Right lobe of liver (tissue), 6 donors: Measurements from ENCODE around the gene TTLL5. TPM values are rescaled to one million over a fixed set of nuclear protein-coding genes. Genes with fewer than 3 reads are reported as not detected.

Source experiments
- ATAC-seq, 4 donors: fragments of 200-7000 bp; cut with Tn5 transposase; one replicate each; pipeline ENCODE4 v1.9.1; 2020; ENCODE audit warnings: mild to moderate bottlenecking in 4 of 4, moderate library complexity in 4 of 4
- DNase-seq, 3 donors: peaks; one replicate each; pipeline ENCODE4 v3.0.0-alpha.2; 2020
- H3K27ac ChIP-seq, 3 donors: fragments of 200-600 bp; one replicate each; pipeline ENCODE4 v1.8.0; 2022
- H3K27me3 ChIP-seq, 2 donors: fragments of 200-600 bp; one replicate each; pipeline ENCODE4 v1.8.0; 2022
- H3K36me3 ChIP-seq, 4 donors: fragments of 200-600 bp; sonication (generic) in 1 of 4; one replicate each; pipeline versions ENCODE4 v1.5.1 to v1.8.0; 2017 to 2022; ENCODE audit warnings: control low read depth in 1 of 4
- H3K4me1 ChIP-seq, 4 donors: fragments of 200-600 bp; sonication (generic) in 1 of 4; one replicate each; pipeline versions ENCODE4 v1.5.1 to v1.8.0; 2017 to 2022; ENCODE audit warnings: control low read depth in 1 of 4
- H3K4me3 ChIP-seq, 3 donors: fragments of 200-600 bp; one replicate each; pipeline ENCODE4 v1.8.0; 2022
- H3K9me3 ChIP-seq, 4 donors: fragments of 200-600 bp; sonication (generic) in 1 of 4; one replicate each; pipeline versions ENCODE4 v1.5.1 to v1.8.0; 2017 to 2022; ENCODE audit warnings: control low read depth in 1 of 4
- CTCF ChIP-seq, 4 donors: fragments of 200-600 bp in 3 of 4; fragments of 450-650 bp in 1 of 4; IDR thresholded peaks; one replicate each; pipeline versions ENCODE4 v1.5.1 to v1.8.0; 2016 to 2022; ENCODE audit warnings: antibody characterized with exemption in 4 of 4, mild to moderate bottlenecking in 2 of 4
- POLR2A ChIP-seq: fragments of 450-650 bp; IDR thresholded peaks from one replicate; pipeline ENCODE4 v1.6.1; 2017; ENCODE audit warnings: antibody characterized with exemption, mild to moderate bottlenecking
- WGBS: methylation state at CpG from one replicate; pipeline ENCODE4 v1.1.6; 2018; ENCODE audit warnings: low coverage, low lambda C conversion rate; ENCODE audit not compliant: insufficient coverage; ENCODE audit errors: missing lambda C conversion rate; 5-methylcytosine and 5-hydroxymethylcytosine counted together
- intact Hi-C, 2 donors: fragments of 100-400 bp; cut with DNase I; formaldehyde crosslinking; loops; one replicate each; pipeline versions ENCODE4 v1.11.2 to v1.14.1; 2022
- total RNA-seq, 6 experiments: library from RNA; depleted of rRNA in 2 of 6; stranded (reverse); fragments of >200 nt in 2 of 6; fragmentation: NEBNext Ultra II Directional in 3 of 6; extraction: Animal tissue kit (Norgen Biotek cat#: 25700) in 3 of 6; gene quantifications; one replicate each; pipeline versions ENCODE4 v1.1.0 to v1.2.4, GENCODE V29; 2016 to 2023
- donor health status: DM: no; HTN: yes; CAD: no.
- donor health status: DM: no; HTN: no; CAD: no.
- donor health status: DM: no; HTN: no; CAD: no.
- donor health status: DM: no; HTN: yes; CAD: no.
- donor health status: DM: no; HTN: yes; CAD: no.

Gene TTLL5
- total RNA-seq, 6 experiments from 2014 or later: 7.4 to 13.8 (median 11.9) TPM

GRCh38 chr14:75979071-75979571 lies 318.1 kb downstream of the TTLL5 start:
- intact Hi-C loops: loop anchor here (5.0 to 10.0 kb wide), 2 partner anchors 72 to 274 kb away; no protein-coding TSS in a partner anchor
- H3K36me3 ChIP-seq: no peaks in the 10 kb centered on the region
- TF ChIP-seq CTCF (IDR thresholded peaks at IDR 0.05) (peak; percentile 27 to 46 (median 44)), POLR2A (no peak)
- whole genome bisulfite sequencing: 19% methylated on average over 5 of the region's 14 CpGs
- peak overlapping the region in 2 of 3 donors; percentile 1 to 12 for H3K4me3 ChIP-seq
- peaks cover 0 to 18% (median 7%) of the 10 kb centered on the region in 4 donors for H3K4me1 ChIP-seq
- no peaks in the 10 kb centered on the region for H3K27me3 ChIP-seq
- no peak overlapping the region for H3K27ac ChIP-seq
- DNase-seq: peak in 1 of 3 donors; percentile 34
- ATAC-seq: peak in 1 of 4 donors; percentile 15
- no peaks in the 10 kb centered on the region for H3K9me3 ChIP-seq

GRCh38 chr14:75979648-75980565 lies 318.9 kb downstream of the TTLL5 start:
- Histone ChIP-seq H3K4me1 (peaks cover 0 to 26% (median 11%) of the 10 kb centered on the region in 4 donors), H3K9me3 (no peaks in the 10 kb centered on the region), H3K4me3 (peak overlapping the region; percentile 3 to 67 (median 66)), H3K36me3 (no peaks in the 10 kb centered on the region), H3K27me3 (no peaks in the 10 kb centered on the region), H3K27ac (peak overlapping the region in 1 of 3 donors; percentile 11)
- DNase-seq (no peak), ATAC-seq (no peak)
- no peak for TF ChIP-seq CTCF (IDR thresholded peaks at IDR 0.05)
- no peak for TF ChIP-seq POLR2A
- 66% methylated on average over 24 of the region's 27 CpGs for WGBS
- intact Hi-C loops: loop anchor here (5.0 to 10.0 kb wide), 4 partner anchors 73 to 275 kb away; no protein-coding TSS in a partner anchor

GRCh38 chr14:75980856-75981255 lies 319.8 kb downstream of the TTLL5 start:
- TF ChIP-seq CTCF (IDR thresholded peaks at IDR 0.05) (no peak), POLR2A (no peak)
- Histone ChIP-seq H3K27me3 (no peaks in the 10 kb centered on the region), H3K4me1 (peaks cover 0 to 32% (median 14%) of the 10 kb centered on the region in 4 donors), H3K9me3 (no peaks in the 10 kb centered on the region), H3K4me3 (peak overlapping the region; percentile 3 to 67 (median 66)), H3K27ac (peak overlapping the region; percentile 82 to 94 (median 84)), H3K36me3 (no peaks in the 10 kb centered on the region)
- intact Hi-C loops: loop anchor here (5.0 to 10.0 kb wide), 2 partner anchors 76 to 269 kb away; no protein-coding TSS in a partner anchor
- no peak for ATAC-seq
- 58% methylated on average over 3 of the region's 8 CpGs for WGBS
- no peak for DNase-seq

- Histone ChIP-seq H3K9me3 (no peaks in the 10 kb centered on the region), H3K4me3 (peak within 1 kb of the TSS; percentile 56 to 67 (median 66)), H3K4me1 (peaks cover 0 to 36% (median 15%) of the 10 kb centered on the region in 4 donors), H3K27me3 (no peaks in the 10 kb centered on the region), H3K27ac (peak within 1 kb of the TSS; percentile 82 to 94 (median 84)), H3K36me3 (no peaks in the 10 kb centered on the region)
- intact Hi-C loops: loop anchor here (5.0 to 10.0 kb wide), 2 partner anchors 77 to 269 kb away; no protein-coding TSS in a partner anchor
- peak; percentile 82 for TF ChIP-seq POLR2A
- TF ChIP-seq CTCF (IDR thresholded peaks at IDR 0.05): no peak
- 2% methylated on average over 26 of the region's 26 CpGs for WGBS
- DNase-seq (peak in 2 of 3 donors; percentile 67 to 75), ATAC-seq (peak; percentile 52 to 71 (median 61))
Measured at GRCh38 chr14:75981426-75982265, 320.6 kb downstream of the TTLL5 start, which contains the start of gene TGFB3. Gene TGFB3, minus strand, starts transcription at chr14:75981995. Its CDS starts 1,102 bp downstream, at chr14:75980893.
